ENCODE measurements around the gene SDCCAG8. TPM values are rescaled to one million over a fixed set of nuclear protein-coding genes. Genes with fewer than 3 reads are reported as not detected.

Gene SDCCAG8
- total RNA-seq, 2 experiments from 2014 or later, result 18.3 to 21.2 TPM

- intact Hi-C loops (cut with DNase I, micrococcal nuclease), result loop anchor here (1.0 to 10.0 kb wide), 8 partner anchors 271 to 1793 kb away; partner anchors contain the start of gene KMO (in 2 of the 2)
- ChIA-PET POLR2A (no interaction called here), CTCF (no interaction called here)
- no peak overlapping the region for H3K27ac Mint-ChIP-seq
- Histone ChIP-seq H3K27me3 (ENCODE audit: control insufficient read depth in 1 of 2, insufficient read depth in 2 of 2, low read length in 2 of 2) (no peaks in the 10 kb centered on the region), H3K4me3 (ENCODE audit: low read length) (no peak overlapping the region), H3K4me1 (ENCODE audit: insufficient read depth, low read length) (no peaks in the 10 kb centered on the region), H3K9me3 (ENCODE audit: control insufficient read depth in 1 of 2, insufficient read depth in 1 of 2, low read length in 2 of 2) (no peaks in the 10 kb centered on the region), H3K27ac (ENCODE audit: low read depth in 1 of 2, low read length in 2 of 2) (no peak overlapping the region), H3K36me3 (ENCODE audit: insufficient read depth, low read length) (no peaks in the 10 kb centered on the region)
- no peaks in the 10 kb centered on the region for H3K4me1 Mint-ChIP-seq (ENCODE audit: low read depth)
- DNase-seq, result peak in 4 of 14 experiments; percentile 43 to 72 (median 62)
- ATAC-seq (ENCODE audit: poor library complexity), result peak; percentile 55
- H3K9me3 Mint-ChIP-seq, result no peaks in the 10 kb centered on the region
- H3K27me3 Mint-ChIP-seq, result no peaks in the 10 kb centered on the region
- TF ChIP-seq CTCF (IDR thresholded peaks at IDR 0.05), result peak; percentile 88
- no peaks in the 10 kb centered on the region for H3K36me3 Mint-ChIP-seq (ENCODE audit: low read depth)
- no peak overlapping the region for H3K4me3 Mint-ChIP-seq
These were observed 69.6 kb downstream of the SDCCAG8 start for GRCh38 chr1:243325305-243325890.

DNA sequence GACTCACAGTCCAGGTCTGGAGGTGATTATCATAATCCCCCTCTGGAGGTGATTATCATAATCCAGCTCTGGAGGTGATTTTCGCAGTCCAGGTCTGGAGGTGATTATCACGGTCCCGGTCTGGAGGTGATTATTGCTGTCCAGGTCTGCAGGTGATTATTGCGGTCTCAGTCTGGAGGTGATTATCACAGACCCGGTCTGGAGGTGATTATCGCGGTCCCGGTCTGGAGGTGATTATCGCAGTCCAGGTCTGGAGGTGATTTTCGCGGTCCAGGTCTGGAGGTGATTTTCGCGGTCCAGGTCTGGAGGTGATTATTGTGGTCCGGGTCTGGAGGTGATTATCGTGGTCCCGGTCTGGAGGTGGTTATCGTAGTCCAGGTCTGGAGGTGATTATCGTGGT lies 76.6 kb downstream of the SDCCAG8 start:
- no peak overlapping the region for H3K27ac ChIP-seq (ENCODE audit: low read depth in 1 of 2, low read length in 2 of 2)
- peaks cover 17% of the 10 kb centered on the region for H3K36me3 ChIP-seq (ENCODE audit: insufficient read depth, low read length)
- no peaks in the 10 kb centered on the region for H3K27me3 ChIP-seq (ENCODE audit: control insufficient read depth in 1 of 2, insufficient read depth in 2 of 2, low read length in 2 of 2)
- TF ChIP-seq CTCF (IDR thresholded peaks at IDR 0.05), result no peak
- ChIA-PET CTCF (no interaction called here), POLR2A (no interaction called here)
- no peak for DNase-seq
- no peaks in the 10 kb centered on the region for H3K9me3 ChIP-seq (ENCODE audit: control insufficient read depth in 1 of 2, insufficient read depth in 1 of 2, low read length in 2 of 2)
- ATAC-seq (ENCODE audit: poor library complexity), result no peak
- no peaks in the 10 kb centered on the region for H3K4me1 ChIP-seq (ENCODE audit: insufficient read depth, low read length)
- Mint-ChIP-seq H3K4me1 (ENCODE audit: low read depth) (no peaks in the 10 kb centered on the region), H3K36me3 (ENCODE audit: low read depth) (peaks cover 63% of the 10 kb centered on the region), H3K27ac (no peak overlapping the region), H3K4me3 (no peak overlapping the region), H3K27me3 (no peaks in the 10 kb centered on the region), H3K9me3 (no peaks in the 10 kb centered on the region)
- intact Hi-C loops (cut with DNase I, micrococcal nuclease), result no loop called here
- no peak overlapping the region for H3K4me3 ChIP-seq (ENCODE audit: low read length)

GRCh38 chr1:243335292-243335691 lies 79.5 kb downstream of the SDCCAG8 start:
- no peak for TF ChIP-seq CTCF (IDR thresholded peaks at IDR 0.05)
- no peak overlapping the region for H3K4me3 ChIP-seq (ENCODE audit: low read length)
- no peaks in the 10 kb centered on the region for H3K4me1 Mint-ChIP-seq (ENCODE audit: low read depth)
- ChIA-PET POLR2A (no interaction called here), CTCF (no interaction called here)
- H3K27me3 ChIP-seq (ENCODE audit: control insufficient read depth in 1 of 2, insufficient read depth in 2 of 2, low read length in 2 of 2), result no peaks in the 10 kb centered on the region
- no peak overlapping the region for H3K4me3 Mint-ChIP-seq
- DNase-seq, result no peak
- no peaks in the 10 kb centered on the region for H3K9me3 ChIP-seq (ENCODE audit: control insufficient read depth in 1 of 2, insufficient read depth in 1 of 2, low read length in 2 of 2)
- intact Hi-C loops (cut with DNase I, micrococcal nuclease), result no loop called here
- no peak overlapping the region for H3K27ac ChIP-seq (ENCODE audit: low read depth in 1 of 2, low read length in 2 of 2)
- peaks cover 81% of the 10 kb centered on the region for H3K36me3 Mint-ChIP-seq (ENCODE audit: low read depth)
- H3K27me3 Mint-ChIP-seq, result no peaks in the 10 kb centered on the region
- peaks cover 20% of the 10 kb centered on the region for H3K36me3 ChIP-seq (ENCODE audit: insufficient read depth, low read length)
- no peak for ATAC-seq (ENCODE audit: poor library complexity)
- no peaks in the 10 kb centered on the region for H3K4me1 ChIP-seq (ENCODE audit: insufficient read depth, low read length)
- H3K27ac Mint-ChIP-seq, result no peak overlapping the region
- H3K9me3 Mint-ChIP-seq, result no peaks in the 10 kb centered on the region

Data from CD4-positive, alpha-beta T cell (primary cell).